HEK293 (cell line): ENCODE measurements around the gene ADH1C.

Experiments
- CTCF ChIA-PET: fragments of 350-600 bp; formaldehyde crosslinking; extraction: SDS; loops from one replicate; lab custom pipeline; 2021; ENCODE audit warnings: antibody characterized with exemption; lab: Yijun Ruan, JAX
- POLR2A ChIA-PET: fragments of 300-600 bp; formaldehyde crosslinking; extraction: SDS; loops from one replicate; lab custom pipeline; 2020; ENCODE audit warnings: antibody characterized with exemption, inconsistent platforms; lab: Yijun Ruan, JAX
- H3K27ac ChIP-seq: fragments of 200-500 bp; sonication (Bioruptor generic); 2 replicates; pipeline ENCODE4 v1.5.1; 2014; ENCODE audit warnings: low read depth, low read length, control low read depth, inconsistent platforms; ENCODE audit errors: extremely low read depth
- H3K36me3 ChIP-seq, 2 experiments: fragments of 200-500 bp in 1 of 2; sonication (Bioruptor generic) in 1 of 2; 1 replicate in 1 of 2; 2 replicates in 1 of 2; pipeline ENCODE4 v1.5.1; 2014 to 2017; ENCODE audit warnings: inconsistent platforms in 2 of 2, low read length in 2 of 2; ENCODE audit not compliant: control insufficient read depth in 2 of 2, insufficient read depth in 1 of 2
- H3K4me1 ChIP-seq: fragments of 200-500 bp; sonication (Bioruptor generic); 2 replicates; pipeline ENCODE4 v1.5.1; 2014; ENCODE audit warnings: mild to moderate bottlenecking, low read length, inconsistent platforms; ENCODE audit not compliant: control insufficient read depth, insufficient read depth
- H3K4me3 ChIP-seq: 2 replicates; pipeline ENCODE4 v1.5.1; 2011; ENCODE audit warnings: low read depth, mild to moderate bottlenecking, control low read depth, low read length, moderate library complexity
- H3K9me3 ChIP-seq: fragments of 200-500 bp; sonication (Bioruptor generic); 2 replicates; pipeline ENCODE4 v1.5.1; 2014; ENCODE audit warnings: low read depth, low read length, inconsistent platforms; ENCODE audit not compliant: control insufficient read depth, insufficient read depth
- FEZF1 ChIP-seq: fragments of 450-650 bp; formaldehyde crosslinking; IDR thresholded peaks from 2 replicates; pipeline ENCODE4 v1.5.1; 2016; ENCODE audit warnings: missing biosample characterization, missing genetic modification characterization
- HOXA7 ChIP-seq: sonication (generic); formaldehyde crosslinking; IDR thresholded peaks from 2 replicates; pipeline ENCODE4 v1.8.1; 2022; ENCODE audit warnings: missing genetic modification reagents, borderline replicate concordance
- INSM2 ChIP-seq: fragments of 450-650 bp; formaldehyde crosslinking; IDR thresholded peaks from 2 replicates; pipeline ENCODE4 v1.5.1; 2016; ENCODE audit warnings: missing biosample characterization, missing genetic modification characterization
- MZF1 ChIP-seq: fragments of 450-650 bp; formaldehyde crosslinking; IDR thresholded peaks from 2 replicates; pipeline ENCODE4 v1.5.1; 2017; ENCODE audit warnings: missing biosample characterization, missing genetic modification characterization, borderline replicate concordance
- ZBTB44 ChIP-seq: fragments of 450-650 bp; IDR thresholded peaks from 2 replicates; pipeline ENCODE4 v1.5.1; 2018; ENCODE audit warnings: missing biosample characterization, mild to moderate bottlenecking, missing genetic modification characterization
- ZNF112 ChIP-seq: fragments of 450-650 bp; formaldehyde crosslinking; IDR thresholded peaks from 2 replicates; pipeline ENCODE4 v1.5.0; 2017; ENCODE audit warnings: missing biosample characterization, missing genetic modification characterization
- ZNF169 ChIP-seq: fragments of 450-650 bp; formaldehyde crosslinking; IDR thresholded peaks from 2 replicates; pipeline ENCODE4 v1.5.1; 2016; ENCODE audit warnings: missing biosample characterization, missing genetic modification characterization
- ZNF18 ChIP-seq: fragments of 450-650 bp; formaldehyde crosslinking; IDR thresholded peaks from 2 replicates; pipeline ENCODE4 v1.5.1; 2016; ENCODE audit warnings: missing biosample characterization, missing genetic modification characterization
- ZNF211 ChIP-seq: fragments of 450-650 bp; formaldehyde crosslinking; IDR thresholded peaks from 2 replicates; pipeline ENCODE4 v1.5.1; 2016; ENCODE audit warnings: low read depth, missing biosample characterization, missing genetic modification characterization
- ZNF221 ChIP-seq: fragments of 450-650 bp; formaldehyde crosslinking; IDR thresholded peaks from 2 replicates; pipeline ENCODE4 v1.5.1; 2017; ENCODE audit warnings: missing biosample characterization, missing genetic modification characterization, borderline replicate concordance
- ZNF23 ChIP-seq: fragments of 450-650 bp; formaldehyde crosslinking; IDR thresholded peaks from 2 replicates; pipeline ENCODE4 v1.5.1; 2016; ENCODE audit warnings: missing biosample characterization, missing genetic modification characterization, borderline replicate concordance
- ZNF280C ChIP-seq: fragments of 450-650 bp; formaldehyde crosslinking; IDR thresholded peaks from 2 replicates; pipeline ENCODE4 v1.5.1; 2016; ENCODE audit warnings: missing biosample characterization, missing genetic modification characterization
- ZNF324 ChIP-seq: fragments of 450-650 bp; formaldehyde crosslinking; IDR thresholded peaks from 2 replicates; pipeline ENCODE4 v1.5.1; 2016; ENCODE audit warnings: missing biosample characterization, missing genetic modification characterization
- ZNF350 ChIP-seq: fragments of 450-650 bp; formaldehyde crosslinking; IDR thresholded peaks from 2 replicates; pipeline ENCODE4 v1.5.0; 2017; ENCODE audit warnings: missing biosample characterization, mild to moderate bottlenecking, missing genetic modification characterization
- ZNF561 ChIP-seq: fragments of 450-650 bp; IDR thresholded peaks from 2 replicates; pipeline ENCODE4 v1.5.1; 2018; ENCODE audit warnings: missing biosample characterization, missing genetic modification characterization, borderline replicate concordance
- ZNF580 ChIP-seq: fragments of 450-650 bp; formaldehyde crosslinking; IDR thresholded peaks from 2 replicates; pipeline ENCODE4 v1.5.1; 2016; ENCODE audit warnings: missing biosample characterization, missing genetic modification characterization
- ZNF660 ChIP-seq: fragments of 450-650 bp; IDR thresholded peaks from 2 replicates; pipeline ENCODE4 v1.5.1; 2018; ENCODE audit warnings: missing biosample characterization, mild to moderate bottlenecking, missing genetic modification characterization
- ZSCAN16 ChIP-seq: fragments of 450-650 bp; formaldehyde crosslinking; IDR thresholded peaks from 2 replicates; pipeline ENCODE4 v1.5.1; 2016; ENCODE audit warnings: missing biosample characterization, missing genetic modification characterization

ADH1C gene

GRCh38 chr4:99314211-99314610 lies 38.3 kb downstream of the ADH1C start (continued):
- TF ChIP-seq ZNF350 (tag by site-specific recombination) (no peak), ZNF324 (tag by site-specific recombination) (no peak), ZNF561 (no peak), ZNF18 (tag by site-specific recombination) (no peak), ZNF211 (tag by site-specific recombination) (no peak), ZNF112 (tag by site-specific recombination) (no peak), ZSCAN16 (no peak), ZBTB44 (no peak)
- TF ChIP-seq, all 188 proteins: peak for 0

- Histone ChIP-seq H3K27ac (no peak overlapping the region), H3K36me3 (no peaks in the 10 kb centered on the region), H3K9me3 (no peaks in the 10 kb centered on the region), H3K4me3 (no peak overlapping the region), H3K4me1 (no peaks in the 10 kb centered on the region)
- POLR2A ChIA-PET, result no interaction called here
- CTCF ChIA-PET, result no interaction called here
- TF ChIP-seq ZNF280C (tag by site-specific recombination), result no peak
- no peak for TF ChIP-seq MZF1 (tag by site-specific recombination)
- TF ChIP-seq ZNF660 (tag by site-specific recombination), result no peak
- no peak for TF ChIP-seq ZNF23 (tag by site-specific recombination)
- TF ChIP-seq HOXA7 (CRISPR knock-in tag), result no peak
- no peak for TF ChIP-seq FEZF1 (tag by site-specific recombination)
- no peak for TF ChIP-seq ZNF580
- TF ChIP-seq ZNF221, result no peak
- TF ChIP-seq ZNF169 (tag by site-specific recombination), result no peak
- TF ChIP-seq INSM2 (tag by site-specific recombination), result no peak
Observed at GRCh38 chr4:99310389-99310788, 42.2 kb downstream of the ADH1C start.
